WTC11 (cell line): ENCODE results near the gene JUND. TPM values are rescaled to one million over a fixed set of nuclear protein-coding genes. Genes with fewer than 3 reads are reported as not detected.

ENCODE experiments used
- ATAC-seq: fragments of 200-7000 bp; cut with Tn5 transposase; 2 replicates; pipeline ENCODE4 v1.10.0; 2021; ENCODE audit warnings: mild to moderate bottlenecking, moderate library complexity
- CTCF ChIA-PET: fragments of 300-600 bp; sonication (Branson Sonifier 250); formaldehyde crosslinking; loops from one replicate; lab custom pipeline; 2021; ENCODE audit warnings: antibody characterized with exemption; lab: Charles Lee
- POLR2A ChIA-PET: fragments of 350-600 bp; sonication (Branson Sonifier 250); formaldehyde crosslinking; loops from one replicate; lab custom pipeline; 2021; ENCODE audit warnings: antibody characterized with exemption; lab: Charles Lee
- DNase-seq: peaks from one replicate; pipeline ENCODE4 v3.0.0; 2021; ENCODE audit warnings: low spot score
- H3K27ac Mint-ChIP-seq: 2 replicates; pipeline ENCODE4 v1.8.0; 2021; ENCODE audit warnings: mixed read lengths
- H3K27me3 Mint-ChIP-seq: 2 replicates; pipeline ENCODE4 v1.8.0; 2021; ENCODE audit warnings: low read depth, mild to moderate bottlenecking, moderate library complexity, mixed read lengths
- H3K36me3 Mint-ChIP-seq: 2 replicates; pipeline ENCODE4 v1.8.0; 2021; ENCODE audit warnings: mixed read lengths
- H3K4me1 Mint-ChIP-seq: 2 replicates; pipeline ENCODE4 v1.8.0; 2022; ENCODE audit warnings: mixed read lengths
- H3K4me3 Mint-ChIP-seq: 2 replicates; pipeline ENCODE4 v1.8.0; 2021; ENCODE audit warnings: mild to moderate bottlenecking, moderate library complexity, mixed read lengths
- H3K9me3 Mint-ChIP-seq: 2 replicates; pipeline ENCODE4 v1.8.0; 2021; ENCODE audit warnings: mixed read lengths
- ERG ChIP-seq: fragments of 250-450 bp; sonication (Bioruptor Pico); IDR thresholded peaks from 2 replicates; pipeline ENCODE4 v1.8.0; 2021; ENCODE audit warnings: mild to moderate bottlenecking
- FOXK1 ChIP-seq: sonication (generic); formaldehyde crosslinking; IDR thresholded peaks from 2 replicates; pipeline ENCODE4 v1.8.0; 2022; ENCODE audit warnings: mild to moderate bottlenecking, moderate library complexity, missing genetic modification reagents
- FOXP4 ChIP-seq: sonication (generic); formaldehyde crosslinking; IDR thresholded peaks from 2 replicates; pipeline ENCODE4 v1.8.0; 2022; ENCODE audit warnings: mild to moderate bottlenecking, missing genetic modification reagents
- GTF2I ChIP-seq: fragments of 250-450 bp; sonication (Bioruptor Pico); conservative IDR thresholded peaks from 2 replicates; pipeline ENCODE4 v1.4.0; 2021; ENCODE audit warnings: mild to moderate bottlenecking
- IRF2 ChIP-seq: sonication (generic); formaldehyde crosslinking; IDR thresholded peaks from 2 replicates; pipeline ENCODE4 v1.8.0; 2022; ENCODE audit warnings: low read depth, missing genetic modification reagents, borderline replicate concordance
- JAZF1 ChIP-seq: fragments of 250-450 bp; sonication (Bioruptor Pico); IDR thresholded peaks from 2 replicates; pipeline ENCODE4 v1.9.0; 2021; ENCODE audit warnings: moderate library complexity, mild to moderate bottlenecking, inconsistent platforms
- MYBL2 ChIP-seq: sonication (generic); formaldehyde crosslinking; IDR thresholded peaks from 2 replicates; pipeline ENCODE4 v1.8.1; 2023; ENCODE audit warnings: mild to moderate bottlenecking, moderate library complexity, missing genetic modification reagents
- NFATC4 ChIP-seq: fragments of 250-450 bp; sonication (Bioruptor Pico); IDR thresholded peaks from 2 replicates; pipeline ENCODE4 v1.9.0; 2021; ENCODE audit warnings: mild to moderate bottlenecking
- NR1H2 ChIP-seq: sonication (generic); formaldehyde crosslinking; IDR thresholded peaks from 2 replicates; pipeline ENCODE4 v1.9.0; 2021; ENCODE audit warnings: mild to moderate bottlenecking, moderate library complexity, missing genetic modification reagents
- NR2C2 ChIP-seq: sonication (generic); formaldehyde crosslinking; IDR thresholded peaks from 2 replicates; pipeline ENCODE4 v1.8.0; 2022; ENCODE audit warnings: mild to moderate bottlenecking, missing genetic modification reagents
- NR3C1 ChIP-seq: sonication (generic); formaldehyde crosslinking; conservative IDR thresholded peaks from 2 replicates; pipeline ENCODE4 v1.8.1; 2023; ENCODE audit warnings: low read depth, mild to moderate bottlenecking, missing genetic modification reagents
- PRDM15 ChIP-seq: sonication (generic); formaldehyde crosslinking; IDR thresholded peaks from 2 replicates; pipeline ENCODE4 v1.8.0; 2022; ENCODE audit warnings: missing genetic modification reagents
- PRRX2 ChIP-seq: fragments of 250-450 bp; sonication (Bioruptor Pico); IDR thresholded peaks from 2 replicates; pipeline ENCODE4 v1.8.0; 2021; ENCODE audit warnings: mild to moderate bottlenecking
- SP1 ChIP-seq: sonication (generic); formaldehyde crosslinking; conservative IDR thresholded peaks from 2 replicates; pipeline ENCODE4 v1.8.1; 2022; ENCODE audit warnings: missing genetic modification reagents
- TCF7 ChIP-seq: sonication (generic); formaldehyde crosslinking; IDR thresholded peaks from 2 replicates; pipeline ENCODE4 v1.8.0; 2022; ENCODE audit warnings: mild to moderate bottlenecking, low read depth, missing genetic modification reagents, moderate library complexity
- TEAD4 ChIP-seq: sonication (generic); formaldehyde crosslinking; IDR thresholded peaks from 2 replicates; pipeline ENCODE4 v1.8.0; 2022; ENCODE audit warnings: mild to moderate bottlenecking, missing genetic modification reagents
- TP53 ChIP-seq: sonication (generic); formaldehyde crosslinking; IDR thresholded peaks from 2 replicates; pipeline ENCODE4 v1.8.1; 2023; ENCODE audit warnings: mild to moderate bottlenecking, missing genetic modification reagents
- ZNF138 ChIP-seq: sonication (generic); formaldehyde crosslinking; conservative IDR thresholded peaks from 2 replicates; pipeline ENCODE4 v1.8.1; 2022; ENCODE audit warnings: mild to moderate bottlenecking, moderate library complexity, missing genetic modification reagents
- ZNF219 ChIP-seq: sonication (generic); formaldehyde crosslinking; IDR thresholded peaks from 2 replicates; pipeline ENCODE4 v1.8.0; 2023; ENCODE audit warnings: missing genetic modification reagents, mild to moderate bottlenecking, borderline replicate concordance
- ZNF396 ChIP-seq: fragments of 250-450 bp; sonication (Bioruptor Pico); IDR thresholded peaks from 2 replicates; pipeline ENCODE4 v1.8.0; 2021; ENCODE audit warnings: mild to moderate bottlenecking, moderate library complexity, borderline replicate concordance
- total RNA-seq: library from RNA; stranded (reverse); gene quantifications from 3 replicates; pipeline ENCODE4 v1.2.3, GENCODE V29; 2021
- TF ChIP-seq, protein P1 (sequence below): sonication (generic); formaldehyde crosslinking; IDR thresholded peaks from 2 replicates; pipeline ENCODE4 v1.8.0; 2022; ENCODE audit warnings: mild to moderate bottlenecking, missing genetic modification reagents
- TF ChIP-seq, protein P2 (sequence below): sonication (generic); formaldehyde crosslinking; IDR thresholded peaks from 2 replicates; pipeline ENCODE4 v1.8.1; 2022; ENCODE audit warnings: mild to moderate bottlenecking, moderate library complexity, missing genetic modification reagents
- TF ChIP-seq, protein P3 (sequence below): sonication (generic); formaldehyde crosslinking; IDR thresholded peaks from 2 replicates; pipeline ENCODE4 v1.8.1; 2022; ENCODE audit warnings: missing genetic modification reagents, borderline replicate concordance
- TF ChIP-seq, protein P4 (sequence below): sonication (generic); formaldehyde crosslinking; IDR thresholded peaks from 2 replicates; pipeline ENCODE4 v1.8.1; 2023; ENCODE audit warnings: mild to moderate bottlenecking, moderate library complexity, missing genetic modification reagents

The JUND gene
- total RNA-seq, 1 experiment from 2014 or later, result 121 TPM

DNA sequence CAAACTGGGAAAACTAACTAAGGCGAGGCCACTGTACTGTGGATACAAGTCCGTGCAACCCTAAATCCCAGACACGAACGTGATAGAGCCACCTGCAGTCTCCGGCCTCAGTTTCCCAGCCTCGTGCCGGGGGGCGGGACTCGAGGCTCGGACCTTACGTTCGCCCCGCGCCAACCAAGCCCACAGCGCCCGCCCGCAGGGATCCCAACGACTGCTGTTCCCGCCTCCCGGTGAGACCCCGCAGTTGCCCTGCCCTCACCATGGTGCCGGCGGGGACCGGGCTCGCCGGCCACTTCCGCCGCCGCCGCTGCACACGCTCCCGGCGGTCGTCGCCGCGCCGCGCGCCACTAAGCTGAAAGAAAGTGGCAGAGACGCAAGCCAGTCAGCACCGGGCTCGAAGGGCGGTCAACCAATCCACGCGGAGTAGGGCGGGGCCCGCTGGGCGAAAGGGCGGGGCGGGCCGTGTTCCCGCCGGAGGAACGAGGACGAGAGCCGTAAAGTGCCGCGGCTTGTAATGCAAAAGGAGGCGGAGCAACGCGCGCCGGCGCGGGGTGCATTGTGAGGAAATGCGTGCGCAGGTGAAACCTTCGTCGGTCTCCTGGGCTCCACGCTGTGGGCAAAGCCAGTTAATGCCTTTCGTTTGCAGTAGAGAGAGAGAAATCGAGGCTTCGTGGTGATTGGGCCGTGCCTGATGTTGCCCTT lies 41.5 kb upstream of the JUND start, which contains the start of gene LSM4:
TSS of gene LSM4 (minus strand) at position 318 of the 702 bp plus-strand sequence. CDS start at position 262, 56 bp downstream.
- ChIA-PET POLR2A (interaction anchor here (0.6 to 2.2 kb wide), 9 partner anchors 12 to 573 kb away, joined by 3 to 74 read pairs (median 3); partner anchors contain the start of genes CERS1 and JUND), CTCF (interaction anchor here (0.6 to 12.7 kb wide), 27 partner anchors 15 to 894 kb away, joined by 3 to 240 read pairs (median 4); partner anchors contain the start of genes GDF15, JUND, PGPEP1 and PIK3R2)
- Mint-ChIP-seq H3K27ac (peak within 1 kb of the TSS; percentile 100), H3K4me3 (peak within 1 kb of the TSS; percentile 86), H3K9me3 (no peaks in the 10 kb centered on the region), H3K4me1 (peaks cover 42% of the 10 kb centered on the region), H3K27me3 (no peaks in the 10 kb centered on the region; the same call in 1 of the 2 replicates), H3K36me3 (peaks cover 21% of the 10 kb centered on the region)
- peak; percentile 93 for ATAC-seq
- peak; percentile 100 for DNase-seq
- TF ChIP-seq IRF2 (CRISPR knock-in tag) (no peak), JAZF1 (CRISPR knock-in tag) (no peak), PRRX2 (CRISPR knock-in tag) (no peak), ZNF219 (no peak), MYBL2 (peak; percentile 66; the same call in 1 of the 2 replicates), ZNF138 (CRISPR knock-in tag) (no peak), PRDM15 (CRISPR knock-in tag) (no peak), TCF7 (peak; percentile 54; the same call in 1 of the 2 replicates), FOXP4 (CRISPR knock-in tag) (peak; percentile 81; the same call in 1 of the 2 replicates), TEAD4 (CRISPR knock-in tag) (no peak), ERG (CRISPR knock-in tag) (no peak), NR3C1 (no peak), NR1H2 (CRISPR knock-in tag) (no peak), FOXK1 (CRISPR knock-in tag) (peak; percentile 91), ZNF396 (CRISPR knock-in tag) (no peak), SP1 (CRISPR knock-in tag) (peak; percentile 98), NR2C2 (CRISPR knock-in tag) (no peak), TP53 (CRISPR knock-in tag) (no peak), NFATC4 (CRISPR knock-in tag) (no peak), GTF2I (no peak)
- TF ChIP-seq, protein P1, sequence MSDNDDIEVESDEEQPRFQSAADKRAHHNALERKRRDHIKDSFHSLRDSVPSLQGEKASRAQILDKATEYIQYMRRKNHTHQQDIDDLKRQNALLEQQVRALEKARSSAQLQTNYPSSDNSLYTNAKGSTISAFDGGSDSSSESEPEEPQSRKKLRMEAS (CRISPR knock-in tag), result peak; percentile 83
- TF ChIP-seq, protein P2, sequence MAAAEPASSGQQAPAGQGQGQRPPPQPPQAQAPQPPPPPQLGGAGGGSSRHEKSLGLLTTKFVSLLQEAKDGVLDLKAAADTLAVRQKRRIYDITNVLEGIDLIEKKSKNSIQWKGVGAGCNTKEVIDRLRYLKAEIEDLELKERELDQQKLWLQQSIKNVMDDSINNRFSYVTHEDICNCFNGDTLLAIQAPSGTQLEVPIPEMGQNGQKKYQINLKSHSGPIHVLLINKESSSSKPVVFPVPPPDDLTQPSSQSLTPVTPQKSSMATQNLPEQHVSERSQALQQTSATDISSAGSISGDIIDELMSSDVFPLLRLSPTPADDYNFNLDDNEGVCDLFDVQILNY (CRISPR knock-in tag), result peak; percentile 98
- TF ChIP-seq, protein P3, sequence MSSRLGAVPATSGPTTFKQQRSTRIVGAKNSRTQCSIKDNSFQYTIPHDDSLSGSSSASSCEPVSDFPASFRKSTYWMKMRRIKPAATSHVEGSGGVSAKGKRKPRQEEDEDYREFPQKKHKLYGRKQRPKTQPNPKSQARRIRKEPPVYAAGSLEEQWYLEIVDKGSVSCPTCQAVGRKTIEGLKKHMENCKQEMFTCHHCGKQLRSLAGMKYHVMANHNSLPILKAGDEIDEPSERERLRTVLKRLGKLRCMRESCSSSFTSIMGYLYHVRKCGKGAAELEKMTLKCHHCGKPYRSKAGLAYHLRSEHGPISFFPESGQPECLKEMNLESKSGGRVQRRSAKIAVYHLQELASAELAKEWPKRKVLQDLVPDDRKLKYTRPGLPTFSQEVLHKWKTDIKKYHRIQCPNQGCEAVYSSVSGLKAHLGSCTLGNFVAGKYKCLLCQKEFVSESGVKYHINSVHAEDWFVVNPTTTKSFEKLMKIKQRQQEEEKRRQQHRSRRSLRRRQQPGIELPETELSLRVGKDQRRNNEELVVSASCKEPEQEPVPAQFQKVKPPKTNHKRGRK (CRISPR knock-in tag), result no peak
- TF ChIP-seq, protein P4, sequence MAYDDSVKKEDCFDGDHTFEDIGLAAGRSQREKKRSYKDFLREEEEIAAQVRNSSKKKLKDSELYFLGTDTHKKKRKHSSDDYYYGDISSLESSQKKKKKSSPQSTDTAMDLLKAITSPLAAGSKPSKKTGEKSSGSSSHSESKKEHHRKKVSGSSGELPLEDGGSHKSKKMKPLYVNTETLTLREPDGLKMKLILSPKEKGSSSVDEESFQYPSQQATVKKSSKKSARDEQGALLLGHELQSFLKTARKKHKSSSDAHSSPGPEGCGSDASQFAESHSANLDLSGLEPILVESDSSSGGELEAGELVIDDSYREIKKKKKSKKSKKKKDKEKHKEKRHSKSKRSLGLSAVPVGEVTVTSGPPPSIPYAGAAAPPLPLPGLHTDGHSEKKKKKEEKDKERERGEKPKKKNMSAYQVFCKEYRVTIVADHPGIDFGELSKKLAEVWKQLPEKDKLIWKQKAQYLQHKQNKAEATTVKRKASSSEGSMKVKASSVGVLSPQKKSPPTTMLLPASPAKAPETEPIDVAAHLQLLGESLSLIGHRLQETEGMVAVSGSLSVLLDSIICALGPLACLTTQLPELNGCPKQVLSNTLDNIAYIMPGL (CRISPR knock-in tag), result peak; percentile 80
